GM12875 (cell line): ENCODE data around the gene PPP4R2.

Experiments
- H3K4me3 ChIP-seq: one replicate; pipeline ENCODE4 v1.5.1; 2011; ENCODE audit warnings: low read depth, low read length, control low read depth
- TF ChIP-seq, protein P1 (sequence below): IDR thresholded peaks from 2 replicates; pipeline ENCODE4 v1.5.1; 2011; ENCODE audit warnings: low read depth, mild to moderate bottlenecking, control low read depth, inconsistent platforms, low read length, moderate library complexity, borderline replicate concordance; ENCODE audit not compliant: insufficient read depth

The PPP4R2 gene

DNA sequence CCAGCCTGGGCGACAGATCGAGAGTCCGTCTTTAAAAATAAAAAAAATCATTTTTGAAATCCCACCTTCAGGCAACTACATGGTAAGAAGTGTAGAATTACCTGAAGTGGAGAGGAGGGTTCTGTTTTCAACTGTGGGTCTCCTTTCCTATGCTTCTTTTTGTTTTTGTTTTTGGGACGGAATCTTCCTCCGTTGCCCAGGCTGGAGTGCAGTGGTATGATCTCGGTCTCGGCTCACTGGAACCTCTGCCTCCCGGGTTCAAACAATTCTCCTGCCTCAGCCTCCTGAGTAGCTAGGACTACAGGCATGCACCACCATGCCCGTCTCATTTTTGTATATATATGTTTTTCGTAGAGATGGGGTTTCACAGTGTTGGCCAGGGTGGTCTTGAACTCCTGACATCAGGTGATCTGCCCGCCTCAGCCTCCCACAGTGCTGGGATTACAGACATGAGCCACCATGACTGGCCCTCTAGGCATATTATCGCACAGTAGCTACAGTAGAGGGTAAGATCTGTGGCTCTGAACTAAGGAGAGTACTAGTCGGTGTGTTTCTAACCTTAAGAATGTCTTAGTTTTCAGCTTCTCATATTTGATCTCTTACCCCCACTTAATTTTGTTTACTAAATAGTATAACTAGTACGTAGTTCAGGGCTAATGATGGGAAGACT, 73.3 kb downstream of the PPP4R2 start:
- TF ChIP-seq, protein P1, sequence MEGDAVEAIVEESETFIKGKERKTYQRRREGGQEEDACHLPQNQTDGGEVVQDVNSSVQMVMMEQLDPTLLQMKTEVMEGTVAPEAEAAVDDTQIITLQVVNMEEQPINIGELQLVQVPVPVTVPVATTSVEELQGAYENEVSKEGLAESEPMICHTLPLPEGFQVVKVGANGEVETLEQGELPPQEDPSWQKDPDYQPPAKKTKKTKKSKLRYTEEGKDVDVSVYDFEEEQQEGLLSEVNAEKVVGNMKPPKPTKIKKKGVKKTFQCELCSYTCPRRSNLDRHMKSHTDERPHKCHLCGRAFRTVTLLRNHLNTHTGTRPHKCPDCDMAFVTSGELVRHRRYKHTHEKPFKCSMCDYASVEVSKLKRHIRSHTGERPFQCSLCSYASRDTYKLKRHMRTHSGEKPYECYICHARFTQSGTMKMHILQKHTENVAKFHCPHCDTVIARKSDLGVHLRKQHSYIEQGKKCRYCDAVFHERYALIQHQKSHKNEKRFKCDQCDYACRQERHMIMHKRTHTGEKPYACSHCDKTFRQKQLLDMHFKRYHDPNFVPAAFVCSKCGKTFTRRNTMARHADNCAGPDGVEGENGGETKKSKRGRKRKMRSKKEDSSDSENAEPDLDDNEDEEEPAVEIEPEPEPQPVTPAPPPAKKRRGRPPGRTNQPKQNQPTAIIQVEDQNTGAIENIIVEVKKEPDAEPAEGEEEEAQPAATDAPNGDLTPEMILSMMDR, result no peak
- H3K4me3 ChIP-seq, result no peak overlapping the region

DNA sequence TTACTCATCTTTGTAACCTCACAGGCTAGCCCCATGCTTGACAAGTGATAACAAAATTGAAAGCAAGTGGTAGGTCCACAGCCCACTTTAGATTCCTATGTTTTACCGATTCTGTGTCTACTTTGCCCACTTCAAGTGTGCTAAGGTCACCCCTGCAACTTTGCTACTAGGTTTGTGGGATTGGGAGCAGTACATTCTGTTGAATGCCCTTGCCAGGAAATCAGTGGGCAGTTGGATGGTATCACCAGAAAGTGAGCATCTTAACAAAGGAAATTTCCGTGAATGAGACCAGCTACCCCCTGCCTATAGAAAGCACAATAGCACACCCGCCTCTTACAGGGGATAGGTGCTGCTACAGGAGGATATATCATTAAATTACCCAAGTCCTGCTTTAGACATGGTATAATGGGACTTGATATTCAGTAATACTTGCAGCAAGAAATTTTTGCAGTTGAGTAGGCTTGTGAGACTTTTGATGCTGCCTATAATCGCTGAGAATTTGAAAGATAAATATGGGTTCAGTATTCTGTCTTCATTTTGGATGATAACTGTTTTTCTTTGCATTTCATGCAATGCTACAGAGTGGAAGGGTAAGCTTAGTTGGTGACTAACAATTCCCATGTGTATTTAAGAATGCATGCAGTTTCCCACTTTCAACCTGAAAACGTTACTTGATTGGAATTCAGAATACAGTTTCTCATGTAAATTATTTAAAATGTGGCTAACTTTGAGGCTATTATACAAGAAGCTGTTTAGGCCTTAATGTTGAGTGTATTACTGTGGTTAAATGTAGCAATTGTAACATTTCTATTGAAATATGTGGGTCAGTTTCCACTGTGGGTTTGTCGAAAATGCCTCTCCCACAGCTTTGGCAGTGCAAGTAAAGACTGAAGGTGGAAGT, 74.3 kb downstream of the PPP4R2 start:
- TF ChIP-seq, protein P1, result no peak
- no peak overlapping the region for H3K4me3 ChIP-seq

DNA sequence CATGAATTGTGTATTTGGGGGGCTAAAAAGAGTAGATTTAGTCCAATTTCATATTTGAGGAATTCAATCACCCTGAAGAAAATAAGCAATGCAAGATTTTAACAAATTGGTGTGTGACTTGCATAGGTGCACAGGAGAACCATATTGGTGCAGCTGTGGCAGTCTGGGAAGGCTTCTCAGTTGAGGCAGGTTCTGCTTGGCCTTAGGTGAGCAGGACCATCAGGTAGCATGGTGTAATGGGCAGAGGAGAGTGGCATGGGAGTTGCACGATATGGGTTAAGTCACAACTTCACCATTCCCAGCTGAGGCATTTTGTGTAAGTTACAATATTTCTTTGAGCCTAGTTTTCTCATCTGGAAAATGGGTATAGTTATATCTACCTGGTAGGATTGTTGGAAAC, 75.3 kb downstream of the PPP4R2 start:
- no peak overlapping the region for H3K4me3 ChIP-seq
- TF ChIP-seq, protein P1, result no peak

DNA sequence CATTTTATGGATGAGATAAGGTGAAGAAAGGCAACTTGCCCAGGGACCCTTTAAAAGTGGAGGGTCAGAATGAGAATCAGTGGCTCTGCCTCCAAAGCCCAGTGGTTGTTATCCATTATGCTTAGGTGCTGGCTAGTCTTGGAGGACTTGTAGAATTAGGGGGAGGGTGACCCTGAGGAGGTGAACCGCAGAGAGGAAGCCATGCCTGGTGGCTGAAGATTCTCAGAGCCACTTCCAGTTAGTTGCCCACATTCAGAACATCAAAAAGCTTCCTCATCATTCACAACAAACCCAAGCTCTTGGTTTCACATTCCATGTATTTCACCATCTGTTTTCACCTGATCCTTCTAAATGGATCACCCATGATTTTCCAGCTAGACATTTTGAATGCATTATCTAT, 76.0 kb downstream of the PPP4R2 start:
- H3K4me3 ChIP-seq, result no peak overlapping the region

DNA sequence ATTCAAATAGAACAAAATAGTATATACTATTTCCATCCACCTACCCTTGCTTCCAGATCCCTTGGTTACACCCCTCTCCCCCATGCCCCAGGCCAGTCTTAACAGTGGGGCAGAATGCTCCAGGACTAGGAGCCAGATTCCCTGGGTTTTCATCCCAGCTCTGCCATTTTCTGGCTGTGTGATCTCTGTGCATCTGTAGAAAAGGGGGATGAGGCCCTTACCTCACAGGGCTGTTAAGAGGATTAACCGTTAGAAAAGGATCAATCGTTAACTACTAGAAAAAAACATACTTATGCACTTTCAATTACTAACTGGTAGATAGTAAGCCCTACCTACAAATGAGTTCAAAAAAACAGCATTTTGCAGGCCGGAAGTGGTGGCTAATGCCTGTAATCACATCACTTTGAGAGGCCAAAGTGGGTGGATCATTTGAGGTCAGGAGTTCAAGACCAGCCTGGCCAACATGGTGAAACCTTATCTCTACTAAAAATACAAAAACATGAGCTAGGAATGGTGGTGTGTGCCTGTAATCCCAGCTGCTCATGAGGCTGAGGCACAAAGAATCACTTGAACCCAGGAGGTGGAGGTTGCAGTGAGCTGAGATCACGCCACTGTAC, 76.6 kb downstream of the PPP4R2 start:
- H3K4me3 ChIP-seq, result no peak overlapping the region
- TF ChIP-seq, protein P1, result no peak

More for the DNA sequence above, 76.0 kb downstream of the PPP4R2 start:
- TF ChIP-seq, protein P1, result no peak

DNA sequence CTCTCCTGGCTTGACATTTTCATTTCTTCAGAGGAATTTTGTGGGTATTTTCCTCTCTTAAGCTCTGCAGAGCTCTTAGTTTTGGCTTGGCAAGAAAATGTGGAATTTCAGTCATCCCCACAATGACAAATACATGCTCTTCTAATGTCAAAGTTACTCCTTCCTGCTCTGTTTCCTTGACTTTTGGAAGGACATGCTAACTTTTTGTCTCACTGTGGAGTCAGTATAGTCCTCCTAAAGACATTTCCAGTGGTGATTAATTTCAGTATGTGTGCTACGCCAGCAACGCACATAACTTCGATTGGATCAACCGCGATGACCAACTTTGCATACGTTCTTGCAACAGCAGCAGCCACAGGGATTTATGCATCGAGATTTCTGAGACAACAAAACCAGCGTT, 78.2 kb downstream of the PPP4R2 start:
- TF ChIP-seq, protein P1, result no peak
- H3K4me3 ChIP-seq, result no peak overlapping the region
